Upper lobe of left lung (tissue), 4 donors: ENCODE results near the gene CHI3L1.

Experiments used
- EP300 ChIP-seq, 4 donors: sonication (generic); formaldehyde crosslinking; IDR thresholded peaks; one replicate each; pipeline ENCODE4 v1.5.1; 2017; ENCODE audit warnings: antibody characterized with exemption in 4 of 4, control low read depth in 2 of 4
- TF ChIP-seq, protein P1 (sequence below), 6 experiments: fragments of 450-650 bp in 4 of 6; fragments of 200-600 bp in 2 of 6; sonication (generic) in 2 of 6; IDR thresholded peaks; one replicate each; pipeline ENCODE4 v1.5.1; 2016 to 2019; ENCODE audit warnings: antibody characterized with exemption in 6 of 6

DNA sequence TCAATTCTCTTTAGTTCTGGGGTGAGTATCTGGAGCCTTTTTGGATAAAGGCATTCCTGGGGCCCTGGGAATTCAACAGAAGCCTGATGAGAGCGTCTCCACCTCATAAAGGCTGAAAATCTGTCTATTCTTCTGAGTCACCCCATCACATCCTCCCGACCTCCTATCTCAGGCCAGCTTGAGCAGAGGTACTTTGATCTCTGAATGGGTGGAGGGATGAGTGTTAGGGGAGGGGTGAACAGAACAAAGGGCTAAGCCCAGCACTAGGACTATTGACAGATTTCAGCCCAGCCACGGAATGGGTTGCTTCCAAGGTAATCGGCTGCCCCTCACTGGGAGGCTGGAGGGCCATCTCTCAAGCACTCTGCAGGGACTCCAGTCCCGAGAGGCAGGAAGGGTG, 8.4 kb downstream of the CHI3L1 start:
- TF ChIP-seq, protein P1, sequence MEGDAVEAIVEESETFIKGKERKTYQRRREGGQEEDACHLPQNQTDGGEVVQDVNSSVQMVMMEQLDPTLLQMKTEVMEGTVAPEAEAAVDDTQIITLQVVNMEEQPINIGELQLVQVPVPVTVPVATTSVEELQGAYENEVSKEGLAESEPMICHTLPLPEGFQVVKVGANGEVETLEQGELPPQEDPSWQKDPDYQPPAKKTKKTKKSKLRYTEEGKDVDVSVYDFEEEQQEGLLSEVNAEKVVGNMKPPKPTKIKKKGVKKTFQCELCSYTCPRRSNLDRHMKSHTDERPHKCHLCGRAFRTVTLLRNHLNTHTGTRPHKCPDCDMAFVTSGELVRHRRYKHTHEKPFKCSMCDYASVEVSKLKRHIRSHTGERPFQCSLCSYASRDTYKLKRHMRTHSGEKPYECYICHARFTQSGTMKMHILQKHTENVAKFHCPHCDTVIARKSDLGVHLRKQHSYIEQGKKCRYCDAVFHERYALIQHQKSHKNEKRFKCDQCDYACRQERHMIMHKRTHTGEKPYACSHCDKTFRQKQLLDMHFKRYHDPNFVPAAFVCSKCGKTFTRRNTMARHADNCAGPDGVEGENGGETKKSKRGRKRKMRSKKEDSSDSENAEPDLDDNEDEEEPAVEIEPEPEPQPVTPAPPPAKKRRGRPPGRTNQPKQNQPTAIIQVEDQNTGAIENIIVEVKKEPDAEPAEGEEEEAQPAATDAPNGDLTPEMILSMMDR (IDR thresholded peaks at IDR 0.05), result no peak
- TF ChIP-seq EP300 (IDR thresholded peaks at IDR 0.05), result no peak
